HCT116 (cell line): ENCODE measurements around the gene TTC9.
"Not testable (repeated sequence)": the region's sequence is repeated elsewhere in the genome, so short reads cannot be mapped to it uniquely, and the experiment has no call there.

Experiments
- EZH2 ChIP-seq: fragments of 200-600 bp; sonication (generic); IDR thresholded peaks from 2 replicates; pipeline ENCODE4 v1.6.1; 2017; ENCODE audit warnings: antibody characterized with exemption, mixed run types
- TF ChIP-seq, protein P1 (sequence below), 3 experiments: fragments of 200-600 bp in 1 of 3; sonication (generic) in 1 of 3; IDR thresholded peaks in 2 of 3; conservative IDR thresholded peaks in 1 of 3; 2 replicates each; pipeline ENCODE4 v1.5.1; 2012 to 2017; ENCODE audit warnings: low read depth in 2 of 3, low read length in 2 of 3, antibody characterized with exemption in 1 of 3, borderline replicate concordance in 1 of 3, control low read depth in 1 of 3, mild to moderate bottlenecking in 1 of 3, mixed read lengths in 1 of 3, mixed run types in 1 of 3, moderate library complexity in 1 of 3; ENCODE audit not compliant: insufficient read depth in 1 of 3

DNA sequence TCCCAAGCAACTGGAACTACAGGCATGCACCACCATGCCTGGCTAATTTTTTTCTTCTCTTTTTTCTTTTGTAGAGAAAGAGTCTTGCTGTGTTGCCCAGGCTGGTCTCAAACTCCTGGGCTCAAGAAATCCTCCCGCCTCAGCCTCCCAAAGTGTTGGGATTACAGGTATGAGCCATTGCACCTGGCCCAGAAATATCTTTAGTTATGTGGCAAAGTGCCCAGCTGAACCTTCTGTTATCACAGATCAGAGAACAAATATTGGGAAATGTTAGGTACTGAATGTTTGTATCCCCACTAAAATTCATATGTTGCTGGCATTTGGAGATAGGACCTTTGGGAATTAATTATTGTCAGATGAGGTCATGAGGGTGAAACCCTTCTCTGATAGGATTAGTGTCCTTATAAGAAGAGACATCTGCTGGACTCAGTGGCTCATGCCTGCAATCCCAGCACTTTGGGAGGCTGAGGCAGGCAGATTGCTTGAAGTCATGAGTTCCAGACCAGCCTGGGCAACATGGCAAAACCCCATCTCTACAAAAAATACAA, 62.0 kb downstream of the TTC9 start:
- TF ChIP-seq, protein P1, sequence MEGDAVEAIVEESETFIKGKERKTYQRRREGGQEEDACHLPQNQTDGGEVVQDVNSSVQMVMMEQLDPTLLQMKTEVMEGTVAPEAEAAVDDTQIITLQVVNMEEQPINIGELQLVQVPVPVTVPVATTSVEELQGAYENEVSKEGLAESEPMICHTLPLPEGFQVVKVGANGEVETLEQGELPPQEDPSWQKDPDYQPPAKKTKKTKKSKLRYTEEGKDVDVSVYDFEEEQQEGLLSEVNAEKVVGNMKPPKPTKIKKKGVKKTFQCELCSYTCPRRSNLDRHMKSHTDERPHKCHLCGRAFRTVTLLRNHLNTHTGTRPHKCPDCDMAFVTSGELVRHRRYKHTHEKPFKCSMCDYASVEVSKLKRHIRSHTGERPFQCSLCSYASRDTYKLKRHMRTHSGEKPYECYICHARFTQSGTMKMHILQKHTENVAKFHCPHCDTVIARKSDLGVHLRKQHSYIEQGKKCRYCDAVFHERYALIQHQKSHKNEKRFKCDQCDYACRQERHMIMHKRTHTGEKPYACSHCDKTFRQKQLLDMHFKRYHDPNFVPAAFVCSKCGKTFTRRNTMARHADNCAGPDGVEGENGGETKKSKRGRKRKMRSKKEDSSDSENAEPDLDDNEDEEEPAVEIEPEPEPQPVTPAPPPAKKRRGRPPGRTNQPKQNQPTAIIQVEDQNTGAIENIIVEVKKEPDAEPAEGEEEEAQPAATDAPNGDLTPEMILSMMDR (IDR thresholded peaks at IDR 0.05 in 2 of 3, conservative IDR thresholded peaks at IDR 0.05 in 1 of 3; ENCODE audit: borderline replicate concordance in 1 of 3, insufficient read depth in 1 of 3, low read depth in 2 of 3, low read length in 2 of 3): not testable (repeated sequence)
- TF ChIP-seq EZH2: not testable (repeated sequence)
